ENCODE measurements around the gene ZXDC. TPM values are rescaled to one million over a fixed set of nuclear protein-coding genes. Genes with fewer than 3 reads are reported as not detected.

The ZXDC gene
- total RNA-seq, 1 donor from 2014 or later: 36.8 TPM

DNA sequence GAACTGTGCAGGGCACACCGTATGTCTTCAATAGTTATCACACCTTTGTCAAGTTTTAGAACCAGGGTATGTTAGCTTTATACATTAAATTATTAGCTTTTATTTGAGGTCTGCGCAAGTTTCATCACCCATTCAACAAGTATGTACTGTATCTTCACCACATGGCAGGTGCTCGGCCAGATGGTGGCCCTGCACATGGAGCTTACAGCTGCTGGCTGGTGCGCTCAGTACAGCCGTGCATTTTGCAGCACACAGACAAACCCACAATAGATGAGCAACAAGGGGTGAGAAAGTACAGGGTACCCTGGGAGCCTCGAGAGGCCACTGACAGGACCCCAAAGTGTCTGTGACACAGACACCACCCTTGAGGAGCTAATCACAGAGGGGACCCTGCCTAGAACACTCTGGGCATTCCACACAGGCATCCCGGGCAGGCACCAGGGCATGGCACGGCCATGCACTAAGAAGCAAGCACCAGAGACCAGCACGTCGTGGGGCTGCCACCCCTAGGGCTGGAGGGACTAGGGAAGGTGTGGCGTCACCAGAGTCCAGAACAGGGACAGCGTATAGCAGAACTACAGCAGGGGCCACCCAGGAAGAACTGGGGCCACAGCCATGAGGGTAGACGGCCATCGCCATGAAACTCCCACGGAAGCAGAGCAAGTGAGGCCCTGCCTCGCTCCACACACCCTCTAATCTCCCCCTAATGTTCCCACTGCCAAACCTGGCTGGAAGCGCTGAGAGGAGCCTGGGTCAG, 27.4 kb downstream of the ZXDC start:
- H3K4me1 ChIP-seq: no peaks in the 10 kb centered on the region
- DNase-seq (ENCODE audit: extremely low spot score in 2 of 2): peak; percentile 72 to 91
- H3K9me3 ChIP-seq: no peaks in the 10 kb centered on the region
- no peak overlapping the region for H3K27ac ChIP-seq
- no peak for TF ChIP-seq POLR2A (IDR thresholded peaks at IDR 0.05)
- TF ChIP-seq, protein P1, sequence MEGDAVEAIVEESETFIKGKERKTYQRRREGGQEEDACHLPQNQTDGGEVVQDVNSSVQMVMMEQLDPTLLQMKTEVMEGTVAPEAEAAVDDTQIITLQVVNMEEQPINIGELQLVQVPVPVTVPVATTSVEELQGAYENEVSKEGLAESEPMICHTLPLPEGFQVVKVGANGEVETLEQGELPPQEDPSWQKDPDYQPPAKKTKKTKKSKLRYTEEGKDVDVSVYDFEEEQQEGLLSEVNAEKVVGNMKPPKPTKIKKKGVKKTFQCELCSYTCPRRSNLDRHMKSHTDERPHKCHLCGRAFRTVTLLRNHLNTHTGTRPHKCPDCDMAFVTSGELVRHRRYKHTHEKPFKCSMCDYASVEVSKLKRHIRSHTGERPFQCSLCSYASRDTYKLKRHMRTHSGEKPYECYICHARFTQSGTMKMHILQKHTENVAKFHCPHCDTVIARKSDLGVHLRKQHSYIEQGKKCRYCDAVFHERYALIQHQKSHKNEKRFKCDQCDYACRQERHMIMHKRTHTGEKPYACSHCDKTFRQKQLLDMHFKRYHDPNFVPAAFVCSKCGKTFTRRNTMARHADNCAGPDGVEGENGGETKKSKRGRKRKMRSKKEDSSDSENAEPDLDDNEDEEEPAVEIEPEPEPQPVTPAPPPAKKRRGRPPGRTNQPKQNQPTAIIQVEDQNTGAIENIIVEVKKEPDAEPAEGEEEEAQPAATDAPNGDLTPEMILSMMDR (IDR thresholded peaks at IDR 0.05): no peak
- no peak for TF ChIP-seq POLR2AphosphoS5 (IDR thresholded peaks at IDR 0.05; ENCODE audit: insufficient read depth in 1 of 2, low read depth in 1 of 2)
- no peaks in the 10 kb centered on the region for H3K27me3 ChIP-seq
- intact Hi-C loops (cut with DNase I): no loop called here
- H3K36me3 ChIP-seq: peaks cover 0 to 30% of the 10 kb centered on the region in 2 donors
- H3K4me3 ChIP-seq: no peak overlapping the region

DNA sequence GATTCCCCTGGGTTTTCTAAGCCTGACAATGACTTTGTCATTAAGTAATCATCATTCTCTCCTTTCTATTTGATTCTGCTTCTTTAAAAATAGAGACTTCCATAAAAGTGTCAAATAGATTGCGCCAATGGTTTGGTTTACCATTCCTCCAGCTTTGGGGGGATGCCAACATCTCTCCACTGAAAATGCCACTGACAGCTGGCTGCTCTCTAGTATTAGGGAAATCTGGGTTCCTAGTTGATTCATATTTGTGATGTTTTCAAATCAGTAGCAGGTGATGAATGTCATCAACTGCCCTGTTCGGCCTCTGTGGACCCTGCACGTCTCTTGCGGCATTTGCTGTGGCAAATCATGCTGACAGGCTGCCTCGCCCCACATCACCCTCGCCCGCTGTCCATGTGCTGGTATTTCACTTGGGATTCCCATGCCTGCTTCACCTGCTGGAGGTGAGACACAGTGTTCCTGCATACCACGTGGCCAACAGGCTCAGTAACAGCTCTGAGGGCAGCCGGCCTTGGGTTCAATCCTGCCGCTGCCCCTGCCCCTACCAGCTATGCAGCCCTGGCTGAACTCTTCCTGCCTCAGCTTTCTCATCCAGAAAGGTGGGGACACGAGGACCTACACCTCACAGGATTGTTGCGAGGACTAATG, 28.1 kb downstream of the ZXDC start:
- peak in 1 of 2 donors; percentile 60 for DNase-seq (ENCODE audit: extremely low spot score in 2 of 2)
- no peak overlapping the region for H3K27ac ChIP-seq
- H3K36me3 ChIP-seq: peaks cover 0 to 28% of the 10 kb centered on the region in 2 donors
- TF ChIP-seq POLR2A (IDR thresholded peaks at IDR 0.05) (no peak), POLR2AphosphoS5 (IDR thresholded peaks at IDR 0.05; ENCODE audit: insufficient read depth in 1 of 2, low read depth in 1 of 2) (no peak)
- TF ChIP-seq, protein P1 (IDR thresholded peaks at IDR 0.05): no peak
- H3K4me3 ChIP-seq: no peak overlapping the region
- H3K4me1 ChIP-seq: no peaks in the 10 kb centered on the region
- H3K27me3 ChIP-seq: no peaks in the 10 kb centered on the region
- intact Hi-C loops (cut with DNase I): no loop called here
- H3K9me3 ChIP-seq: no peaks in the 10 kb centered on the region

DNA sequence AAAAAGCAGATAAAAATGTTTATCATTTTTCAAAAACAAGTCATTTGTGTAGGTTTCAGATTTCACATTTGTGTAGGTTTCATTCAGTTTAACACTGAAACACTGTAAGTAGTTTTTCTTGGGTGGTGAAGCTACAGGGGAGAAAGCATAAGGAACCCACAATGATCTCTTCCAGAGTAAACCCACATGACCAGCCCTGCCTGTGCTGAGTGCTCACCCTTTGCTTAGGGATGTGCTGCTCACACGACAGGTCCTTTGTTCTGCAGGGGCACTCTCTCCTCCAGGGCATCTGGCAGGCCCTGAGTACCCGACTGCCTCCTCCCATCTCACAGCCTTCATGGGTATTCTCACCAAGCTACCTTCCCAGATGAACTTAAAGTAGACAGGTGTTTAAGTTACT, 28.9 kb downstream of the ZXDC start:
- intact Hi-C loops (cut with DNase I): no loop called here
- H3K27ac ChIP-seq: no peak overlapping the region
- H3K36me3 ChIP-seq: peaks cover 0 to 23% of the 10 kb centered on the region in 2 donors
- TF ChIP-seq POLR2A (IDR thresholded peaks at IDR 0.05) (no peak), POLR2AphosphoS5 (IDR thresholded peaks at IDR 0.05; ENCODE audit: insufficient read depth in 1 of 2, low read depth in 1 of 2) (no peak)
- TF ChIP-seq, protein P1 (IDR thresholded peaks at IDR 0.05): no peak
- DNase-seq (ENCODE audit: extremely low spot score in 2 of 2): peak in 1 of 2 donors; percentile 47
- H3K27me3 ChIP-seq: no peaks in the 10 kb centered on the region
- H3K4me3 ChIP-seq: no peak overlapping the region
- no peaks in the 10 kb centered on the region for H3K4me1 ChIP-seq
- H3K9me3 ChIP-seq: no peaks in the 10 kb centered on the region

DNA sequence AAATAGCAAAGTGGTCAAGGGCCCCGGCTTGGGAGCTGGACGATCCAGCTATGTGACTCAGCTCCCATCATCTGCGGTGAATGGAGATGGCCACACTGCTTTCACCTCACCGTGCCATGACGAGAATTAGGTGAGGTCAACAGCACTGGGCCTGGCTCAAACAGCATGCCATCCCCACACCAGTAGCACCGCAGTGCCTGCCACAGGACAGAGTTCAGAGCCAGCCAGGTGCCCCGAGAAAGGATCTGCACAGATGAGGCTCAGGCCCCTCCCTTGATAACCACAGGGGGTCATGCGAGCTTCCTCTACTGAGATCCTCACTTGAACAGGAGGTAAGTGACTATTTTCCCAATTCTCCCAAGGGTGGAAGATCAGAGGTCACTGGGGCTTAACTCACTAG, 29.4 kb downstream of the ZXDC start:
- peak; percentile 49 to 84 for DNase-seq (ENCODE audit: extremely low spot score in 2 of 2)
- intact Hi-C loops (cut with DNase I): no loop called here

More for the DNA sequence above, 29.4 kb downstream of the ZXDC start:
- TF ChIP-seq, protein P1 (IDR thresholded peaks at IDR 0.05): no peak
- no peak for TF ChIP-seq POLR2A (IDR thresholded peaks at IDR 0.05)
- TF ChIP-seq POLR2AphosphoS5 (IDR thresholded peaks at IDR 0.05; ENCODE audit: insufficient read depth in 1 of 2, low read depth in 1 of 2): no peak
- Histone ChIP-seq H3K4me1 (no peaks in the 10 kb centered on the region), H3K4me3 (no peak overlapping the region), H3K9me3 (no peaks in the 10 kb centered on the region), H3K27ac (no peak overlapping the region), H3K36me3 (peaks cover 0 to 18% of the 10 kb centered on the region in 2 donors), H3K27me3 (no peaks in the 10 kb centered on the region)
